GM19043 (cell line): ENCODE data around the gene CASZ1.

ENCODE experiments used
- ATAC-seq: cut with Tn5 transposase; IDR thresholded peaks from one replicate; pipeline ENCODE4 v1.9.1; 2021; ENCODE audit warnings: low read depth; ENCODE audit not compliant: unreplicated experiment

CASZ1 gene, protein sequence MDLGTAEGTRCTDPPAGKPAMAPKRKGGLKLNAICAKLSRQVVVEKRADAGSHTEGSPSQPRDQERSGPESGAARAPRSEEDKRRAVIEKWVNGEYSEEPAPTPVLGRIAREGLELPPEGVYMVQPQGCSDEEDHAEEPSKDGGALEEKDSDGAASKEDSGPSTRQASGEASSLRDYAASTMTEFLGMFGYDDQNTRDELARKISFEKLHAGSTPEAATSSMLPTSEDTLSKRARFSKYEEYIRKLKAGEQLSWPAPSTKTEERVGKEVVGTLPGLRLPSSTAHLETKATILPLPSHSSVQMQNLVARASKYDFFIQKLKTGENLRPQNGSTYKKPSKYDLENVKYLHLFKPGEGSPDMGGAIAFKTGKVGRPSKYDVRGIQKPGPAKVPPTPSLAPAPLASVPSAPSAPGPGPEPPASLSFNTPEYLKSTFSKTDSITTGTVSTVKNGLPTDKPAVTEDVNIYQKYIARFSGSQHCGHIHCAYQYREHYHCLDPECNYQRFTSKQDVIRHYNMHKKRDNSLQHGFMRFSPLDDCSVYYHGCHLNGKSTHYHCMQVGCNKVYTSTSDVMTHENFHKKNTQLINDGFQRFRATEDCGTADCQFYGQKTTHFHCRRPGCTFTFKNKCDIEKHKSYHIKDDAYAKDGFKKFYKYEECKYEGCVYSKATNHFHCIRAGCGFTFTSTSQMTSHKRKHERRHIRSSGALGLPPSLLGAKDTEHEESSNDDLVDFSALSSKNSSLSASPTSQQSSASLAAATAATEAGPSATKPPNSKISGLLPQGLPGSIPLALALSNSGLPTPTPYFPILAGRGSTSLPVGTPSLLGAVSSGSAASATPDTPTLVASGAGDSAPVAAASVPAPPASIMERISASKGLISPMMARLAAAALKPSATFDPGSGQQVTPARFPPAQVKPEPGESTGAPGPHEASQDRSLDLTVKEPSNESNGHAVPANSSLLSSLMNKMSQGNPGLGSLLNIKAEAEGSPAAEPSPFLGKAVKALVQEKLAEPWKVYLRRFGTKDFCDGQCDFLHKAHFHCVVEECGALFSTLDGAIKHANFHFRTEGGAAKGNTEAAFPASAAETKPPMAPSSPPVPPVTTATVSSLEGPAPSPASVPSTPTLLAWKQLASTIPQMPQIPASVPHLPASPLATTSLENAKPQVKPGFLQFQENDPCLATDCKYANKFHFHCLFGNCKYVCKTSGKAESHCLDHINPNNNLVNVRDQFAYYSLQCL (N-terminal part only)

DNA sequence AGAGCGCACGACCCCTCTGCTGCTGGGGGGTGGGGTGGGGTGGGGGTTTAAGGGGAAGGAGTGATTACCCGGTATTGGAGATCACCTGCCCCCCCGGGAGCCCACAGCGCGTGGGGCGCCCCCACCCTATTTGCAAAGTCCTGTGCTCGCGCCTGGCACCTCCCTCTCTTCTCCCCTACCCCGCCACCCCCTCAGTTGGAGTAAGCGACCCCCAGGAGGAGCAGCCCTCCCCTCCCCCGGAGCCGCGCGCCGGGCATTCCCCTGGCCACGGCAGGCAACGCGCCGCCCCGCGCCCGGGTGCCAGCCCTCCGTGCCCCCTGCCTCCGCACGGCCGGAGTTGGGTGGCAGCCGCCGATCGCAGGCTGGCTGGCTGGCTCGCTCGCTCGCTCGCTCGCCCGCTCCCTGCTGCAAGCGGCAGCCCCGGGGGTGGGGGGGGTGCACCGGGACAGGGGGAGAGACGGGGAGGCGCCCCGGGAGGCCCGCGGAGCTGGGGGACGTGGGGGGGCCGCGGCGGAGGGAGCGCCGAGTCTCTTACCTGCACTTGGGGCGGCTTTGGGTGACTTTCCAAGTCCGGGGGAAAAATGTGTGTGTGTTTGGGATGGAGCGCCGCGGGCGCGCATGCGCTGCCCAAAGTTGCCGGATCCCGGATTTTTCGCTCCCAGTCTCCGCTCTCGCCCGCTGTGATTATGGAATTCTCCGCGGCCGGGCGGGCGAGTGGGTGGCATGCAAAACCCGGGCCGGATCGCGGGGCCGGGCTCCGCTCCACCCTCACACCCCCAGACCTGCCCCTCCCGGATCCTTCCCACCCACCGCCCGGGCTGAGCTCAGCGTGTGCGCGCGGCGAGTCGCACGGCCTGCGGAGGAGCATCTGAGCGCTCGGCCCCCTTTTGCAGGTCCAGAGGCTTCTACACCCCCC lies at the start of gene CASZ1:
CASZ1 (minus strand) TSS at position 618 of the 916 bp plus-strand sequence. CDS start 102,757 bp downstream, outside the sequence.
- ATAC-seq: no peak

DNA sequence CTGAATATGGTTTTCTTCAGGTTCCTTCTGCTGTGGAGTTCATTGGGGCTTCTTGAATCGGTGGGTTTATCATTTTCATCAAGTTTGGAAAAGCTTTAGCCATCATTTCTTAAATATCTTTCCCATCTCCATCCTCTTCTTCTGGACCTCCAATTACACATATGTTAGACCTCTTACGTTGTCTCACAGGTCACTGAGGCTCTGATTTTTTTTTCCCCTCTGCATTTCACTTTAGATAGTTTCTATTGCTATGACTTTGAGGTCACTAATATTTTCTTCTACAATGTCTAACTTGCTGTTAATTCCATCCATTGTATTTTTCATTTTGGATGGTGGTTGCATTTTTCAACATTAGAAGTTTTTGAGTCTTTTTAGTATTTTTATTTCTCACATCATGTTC lies 47.3 kb upstream of the CASZ1 start:
- ATAC-seq: no peak

DNA sequence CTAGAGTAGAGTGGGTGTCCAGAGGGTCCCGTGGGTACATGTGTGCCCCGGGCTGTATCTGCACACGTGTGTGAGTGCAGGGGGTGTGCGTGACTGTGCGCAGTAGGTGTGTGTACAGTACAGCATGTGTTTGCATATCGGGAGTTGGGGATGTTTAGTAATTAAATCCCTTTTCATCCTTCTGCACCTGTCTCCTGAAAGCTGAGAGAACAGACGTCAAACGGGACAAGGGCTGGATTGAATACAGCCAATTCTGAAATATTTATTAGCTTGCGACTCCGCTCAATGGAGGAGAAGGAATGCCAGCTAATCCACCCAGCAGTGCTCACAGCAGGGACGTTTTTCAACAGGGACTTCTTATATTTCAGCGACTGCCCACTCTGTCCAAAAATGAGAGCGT lies 44.7 kb upstream of the CASZ1 start:
- ATAC-seq: no peak

DNA sequence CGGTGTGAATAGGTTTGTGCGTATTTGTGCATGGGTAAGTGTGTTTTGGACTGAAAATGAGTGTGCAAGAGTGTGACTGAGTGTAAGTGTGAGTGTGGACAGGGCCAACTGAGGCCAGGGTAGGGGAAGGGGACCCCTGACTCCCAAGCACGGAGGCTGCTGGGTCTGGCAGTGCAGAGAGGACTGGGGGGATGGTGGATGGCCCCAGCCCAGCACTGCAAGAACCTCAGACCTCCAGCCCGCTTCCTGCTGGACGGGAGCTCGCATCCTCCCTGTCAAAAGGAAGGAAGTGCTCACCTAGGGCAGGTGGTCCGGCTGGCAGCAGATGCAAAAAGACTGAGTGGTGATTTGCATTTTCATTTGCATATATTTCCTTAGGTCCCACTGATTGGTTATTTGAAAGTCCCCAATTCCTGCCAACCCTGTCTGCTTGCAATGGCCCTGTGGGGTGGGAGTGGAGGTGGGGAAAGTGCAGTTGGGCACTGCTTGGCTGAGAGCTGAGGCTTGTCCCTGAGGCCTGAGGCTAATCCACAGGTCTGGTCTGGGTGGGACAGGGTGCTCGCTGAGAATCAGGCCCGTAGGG lies 42.8 kb upstream of the CASZ1 start:
- ATAC-seq: no peak

DNA sequence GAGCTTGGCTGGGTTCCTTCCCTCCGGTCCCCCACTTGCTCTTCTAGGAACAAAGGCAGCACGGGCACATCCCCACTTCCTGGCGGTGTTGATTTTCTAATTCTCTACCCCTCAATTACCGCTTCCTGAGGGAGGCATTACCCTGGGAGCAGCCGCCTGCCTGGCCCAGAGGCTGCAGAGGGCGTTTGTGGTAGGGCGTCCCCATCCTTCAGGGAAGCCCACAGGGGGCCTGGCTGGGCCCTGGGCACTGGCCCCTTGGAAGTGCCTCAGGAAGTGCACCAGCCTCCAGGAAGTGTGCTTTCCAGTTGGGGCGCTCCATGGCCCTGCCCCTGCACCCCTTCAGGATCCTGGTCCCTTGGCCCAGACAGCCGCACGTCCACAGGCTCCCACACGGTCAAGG lies 42.1 kb upstream of the CASZ1 start:
- no peak for ATAC-seq

DNA sequence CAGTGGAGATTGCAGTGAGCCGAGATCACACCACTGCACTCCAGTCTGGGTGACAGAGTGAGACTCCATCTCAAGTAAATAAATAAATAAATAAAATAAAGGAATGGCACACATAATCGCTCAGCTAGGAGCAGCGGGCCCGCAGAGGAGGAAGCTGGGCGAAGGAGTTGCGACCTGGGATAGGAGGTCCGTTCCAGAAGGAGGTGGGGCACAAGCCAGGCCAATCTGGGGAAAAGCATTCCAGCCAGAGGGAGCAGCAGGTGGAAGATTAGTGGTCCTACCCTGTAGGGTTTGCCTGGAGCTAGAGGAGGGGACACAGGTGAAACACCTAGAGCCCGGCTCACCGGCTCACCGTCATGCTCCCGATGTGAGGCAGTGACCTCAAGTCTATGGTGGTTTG lies 40.3 kb upstream of the CASZ1 start:
- ATAC-seq: no peak

DNA sequence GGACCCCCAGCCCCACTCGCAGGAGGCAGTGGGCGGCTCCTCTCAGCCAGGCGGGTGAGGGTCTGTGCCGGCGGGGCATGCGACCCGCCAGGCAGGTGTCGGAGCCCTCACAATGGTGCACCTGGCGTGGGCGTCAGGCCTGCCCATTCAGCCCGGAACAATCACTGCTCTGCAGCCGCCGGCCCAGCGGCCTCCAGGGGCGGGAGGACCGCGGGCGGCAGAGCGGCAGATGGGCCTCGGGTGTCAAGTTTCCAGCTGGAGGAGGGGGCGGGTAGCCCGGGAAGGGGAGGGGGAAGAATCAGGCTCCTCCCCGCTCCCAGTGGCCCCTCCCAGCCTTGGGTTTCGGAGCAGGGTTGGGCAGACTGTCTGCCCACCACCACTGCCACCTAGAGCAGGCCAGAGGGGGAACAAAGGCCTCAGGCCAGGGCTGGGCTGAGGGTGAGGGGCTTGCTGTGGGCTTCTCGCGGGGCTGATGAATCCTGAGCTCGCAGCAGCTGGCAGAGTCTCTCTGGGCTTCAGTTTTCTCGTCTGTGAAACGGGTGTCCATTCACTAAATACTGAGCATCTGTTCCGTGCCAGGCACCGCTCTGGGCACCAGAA lies 39.5 kb upstream of the CASZ1 start:
- ATAC-seq: no peak

DNA sequence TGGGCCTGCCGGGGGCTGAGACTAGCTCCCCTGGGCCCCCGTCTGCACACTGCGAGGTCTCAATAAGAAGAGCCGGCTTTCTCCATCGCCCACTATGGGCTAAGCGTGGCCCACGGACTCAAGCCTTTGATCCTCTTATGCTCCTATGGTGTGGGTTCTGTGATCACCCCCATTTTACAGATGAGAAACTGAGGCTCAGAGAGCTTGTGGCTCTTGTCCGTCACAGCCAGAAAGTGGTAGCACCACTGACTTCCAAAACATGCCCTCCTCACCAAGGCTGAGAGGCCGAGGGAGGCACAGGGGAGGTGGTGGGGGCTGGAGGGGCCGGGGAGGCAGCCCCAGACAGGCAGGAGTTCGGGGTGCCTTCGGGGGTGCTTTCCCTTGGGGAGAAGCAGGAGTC lies 39.0 kb upstream of the CASZ1 start:
- ATAC-seq: no peak

DNA sequence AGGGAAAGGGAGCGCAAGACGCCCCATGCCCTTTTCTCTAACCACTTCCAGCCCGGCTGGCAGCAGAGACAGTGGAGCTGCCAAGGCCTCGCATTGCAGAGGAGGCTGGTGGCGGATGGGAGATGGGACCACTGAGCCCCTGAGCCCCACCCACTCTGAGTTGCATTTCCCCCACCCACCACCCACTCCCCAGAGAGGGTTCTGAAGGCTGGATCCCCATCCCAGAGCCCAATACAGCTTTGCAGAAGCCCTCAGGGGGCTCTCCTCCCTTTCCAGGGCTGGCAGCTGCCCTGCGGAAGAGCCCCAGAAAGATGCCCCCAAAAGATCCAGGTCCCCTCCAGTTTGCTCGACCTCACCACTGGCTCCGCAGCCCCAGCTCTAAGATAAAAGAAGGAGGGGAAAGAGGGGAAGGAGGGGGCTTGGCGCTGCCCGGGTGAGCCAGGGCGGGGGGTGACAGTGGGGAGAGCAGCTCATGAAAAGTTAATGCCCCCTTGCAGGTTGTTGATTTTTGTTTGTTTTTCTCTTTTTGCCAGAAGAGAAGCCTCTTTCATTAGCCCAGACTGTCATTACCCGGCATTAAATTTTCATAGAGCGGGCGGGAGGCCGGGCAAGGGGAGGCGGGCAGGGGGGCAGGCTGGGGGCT lies 38.4 kb upstream of the CASZ1 start:
- no peak for ATAC-seq

DNA sequence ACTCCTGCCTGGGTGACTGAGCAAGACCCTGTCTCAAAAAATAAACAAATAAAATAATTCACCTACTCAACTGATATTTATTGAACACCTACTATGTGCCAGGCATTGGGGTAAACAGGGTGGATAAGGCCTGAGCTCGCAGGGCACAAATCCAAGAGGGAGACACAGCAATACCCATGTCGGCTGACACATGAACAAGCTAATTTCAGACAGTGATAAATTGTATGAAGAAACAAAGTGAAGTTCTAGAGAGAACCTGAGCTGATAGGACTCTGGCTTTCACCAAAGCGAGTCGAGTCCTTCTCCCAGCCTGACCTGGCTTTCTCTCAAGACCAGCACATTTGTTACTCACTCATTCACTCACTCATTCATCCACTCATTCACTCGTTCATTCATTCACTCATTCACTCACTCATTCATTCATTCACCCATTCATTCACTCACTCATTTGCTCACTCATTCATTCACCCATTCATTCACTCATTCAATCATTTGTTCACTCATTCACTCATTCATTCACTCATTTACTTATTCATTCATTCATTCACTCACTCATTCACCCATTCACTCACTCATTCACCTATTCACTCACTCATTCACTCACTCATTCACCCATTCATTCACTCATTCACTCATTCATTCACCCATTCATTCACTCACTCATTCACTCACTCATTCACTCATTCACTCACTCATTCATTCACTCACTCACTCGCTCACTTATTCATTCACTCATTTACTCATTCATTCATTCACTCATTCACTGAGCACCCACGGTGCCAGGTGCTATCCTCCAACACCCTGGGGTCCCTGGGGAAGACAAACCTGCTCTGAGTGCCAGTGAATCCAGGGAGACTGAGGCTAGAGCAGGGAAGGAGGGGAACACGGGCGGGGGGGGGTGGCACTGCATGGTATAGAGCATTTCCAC lies 37.4 kb upstream of the CASZ1 start:
- ATAC-seq: no peak

DNA sequence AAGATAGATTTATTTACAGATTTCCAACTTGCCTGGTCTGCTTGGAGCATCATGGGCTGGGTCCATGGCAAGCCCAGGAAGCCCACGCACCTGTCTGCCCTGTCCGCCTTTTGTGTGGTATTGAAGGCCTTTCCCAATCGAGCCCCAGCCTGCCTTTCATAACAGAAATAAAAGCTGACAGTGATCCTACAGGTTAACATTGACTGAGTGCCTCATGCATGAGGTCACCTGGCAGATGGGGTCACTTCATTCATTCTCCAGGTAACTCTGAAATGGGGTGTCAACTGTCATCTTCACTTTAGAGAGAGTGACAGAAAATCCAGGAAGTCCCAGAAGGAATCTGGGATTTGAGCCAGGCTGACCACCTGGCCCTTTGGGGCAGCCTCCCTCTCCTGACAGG lies 36.3 kb upstream of the CASZ1 start:
- no peak for ATAC-seq

DNA sequence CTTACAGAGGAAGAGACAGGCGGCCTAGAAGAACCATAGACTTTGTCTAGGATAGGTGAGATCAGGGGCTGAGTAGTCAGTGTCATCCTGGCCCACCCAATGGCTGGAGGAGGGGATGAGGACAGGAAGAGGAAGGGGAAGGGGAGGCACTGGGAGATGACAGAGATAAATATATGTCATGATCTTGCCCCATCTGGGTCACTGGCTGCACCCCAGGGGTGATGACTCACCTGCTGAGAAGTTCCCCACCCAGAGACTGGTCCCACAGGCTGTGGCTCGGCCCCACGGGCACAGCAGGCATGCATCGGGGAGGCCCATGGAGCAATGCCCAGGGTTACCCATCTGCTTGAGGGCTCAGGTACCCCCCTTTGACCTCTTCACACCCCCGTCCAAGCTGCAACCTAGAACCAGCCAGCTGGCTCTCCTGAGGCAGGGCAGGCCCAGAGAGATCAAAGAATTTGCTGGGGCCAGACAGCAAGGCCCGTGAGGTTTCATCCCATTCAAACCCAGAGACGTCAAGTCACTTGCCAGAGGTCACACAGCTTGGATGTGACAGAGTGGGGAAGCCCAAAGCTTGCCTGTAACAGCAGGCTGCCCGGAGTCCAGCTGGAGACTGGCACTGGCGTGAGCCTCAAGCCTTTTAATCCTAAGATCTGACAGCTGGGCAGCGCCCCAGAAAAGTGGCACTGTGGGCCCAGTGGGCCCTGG lies 34.7 kb upstream of the CASZ1 start:
- no peak for ATAC-seq

DNA sequence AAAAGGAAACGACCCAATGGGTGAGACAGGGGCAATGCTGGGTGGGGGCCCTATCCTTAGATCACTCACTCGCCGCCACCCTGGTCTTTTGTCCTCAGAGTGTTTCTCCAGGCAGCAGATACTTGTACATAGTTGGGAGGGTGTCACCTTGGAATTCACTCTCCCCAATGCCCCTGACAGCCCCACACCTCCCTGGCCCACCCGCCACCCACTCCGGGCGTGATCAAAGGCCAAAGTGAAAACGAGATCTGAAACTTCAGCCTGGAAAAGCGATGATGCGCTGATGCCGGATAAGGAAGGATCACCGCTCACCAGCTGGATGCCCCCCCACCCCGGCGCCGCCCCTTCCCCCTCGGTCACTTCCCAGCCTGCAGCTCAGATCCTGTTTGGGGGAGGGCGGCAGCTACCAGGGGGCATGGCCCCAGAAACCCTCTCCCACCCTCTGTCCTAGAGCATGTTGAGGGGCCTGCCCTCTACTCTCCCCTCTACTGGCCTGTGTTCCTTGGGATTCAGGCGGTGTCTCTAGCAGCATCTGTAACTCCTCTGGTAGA lies 33.6 kb upstream of the CASZ1 start:
- ATAC-seq: no peak

DNA sequence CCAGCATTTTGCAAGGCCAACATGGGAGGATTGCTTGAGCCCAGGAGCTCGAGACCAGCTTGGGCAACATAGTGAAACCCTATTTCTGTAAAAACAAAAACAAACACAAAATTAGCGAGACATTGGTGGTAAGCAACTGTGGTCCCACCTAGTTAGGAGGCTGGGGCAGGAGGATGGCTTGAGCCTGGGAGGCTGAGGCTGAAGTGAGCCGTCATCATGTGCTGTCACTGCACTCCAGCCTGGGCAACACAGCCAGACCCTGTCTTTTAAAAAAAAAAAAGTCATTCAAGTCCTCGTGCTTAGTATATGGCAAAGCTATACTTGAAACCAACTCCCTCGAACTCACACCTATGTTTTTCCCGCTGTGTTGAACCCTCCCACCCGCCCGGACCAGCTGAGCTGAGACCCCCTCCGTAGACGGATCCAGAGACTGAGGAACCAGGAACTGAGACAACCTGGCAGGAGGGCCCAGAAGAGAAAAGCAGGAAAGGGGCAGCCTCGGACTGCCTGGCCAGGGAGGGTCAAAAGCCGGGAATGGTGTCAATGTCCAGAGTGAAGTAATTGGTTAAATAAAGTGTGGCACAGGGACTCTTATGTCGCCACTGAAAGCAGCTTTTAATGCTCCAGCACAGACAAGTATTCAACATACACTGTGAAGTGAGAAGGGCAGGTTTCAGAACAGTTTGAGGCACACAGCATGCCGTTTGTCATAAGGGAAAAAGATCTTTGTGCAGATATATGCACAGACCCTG lies 32.8 kb upstream of the CASZ1 start:
- ATAC-seq: no peak

DNA sequence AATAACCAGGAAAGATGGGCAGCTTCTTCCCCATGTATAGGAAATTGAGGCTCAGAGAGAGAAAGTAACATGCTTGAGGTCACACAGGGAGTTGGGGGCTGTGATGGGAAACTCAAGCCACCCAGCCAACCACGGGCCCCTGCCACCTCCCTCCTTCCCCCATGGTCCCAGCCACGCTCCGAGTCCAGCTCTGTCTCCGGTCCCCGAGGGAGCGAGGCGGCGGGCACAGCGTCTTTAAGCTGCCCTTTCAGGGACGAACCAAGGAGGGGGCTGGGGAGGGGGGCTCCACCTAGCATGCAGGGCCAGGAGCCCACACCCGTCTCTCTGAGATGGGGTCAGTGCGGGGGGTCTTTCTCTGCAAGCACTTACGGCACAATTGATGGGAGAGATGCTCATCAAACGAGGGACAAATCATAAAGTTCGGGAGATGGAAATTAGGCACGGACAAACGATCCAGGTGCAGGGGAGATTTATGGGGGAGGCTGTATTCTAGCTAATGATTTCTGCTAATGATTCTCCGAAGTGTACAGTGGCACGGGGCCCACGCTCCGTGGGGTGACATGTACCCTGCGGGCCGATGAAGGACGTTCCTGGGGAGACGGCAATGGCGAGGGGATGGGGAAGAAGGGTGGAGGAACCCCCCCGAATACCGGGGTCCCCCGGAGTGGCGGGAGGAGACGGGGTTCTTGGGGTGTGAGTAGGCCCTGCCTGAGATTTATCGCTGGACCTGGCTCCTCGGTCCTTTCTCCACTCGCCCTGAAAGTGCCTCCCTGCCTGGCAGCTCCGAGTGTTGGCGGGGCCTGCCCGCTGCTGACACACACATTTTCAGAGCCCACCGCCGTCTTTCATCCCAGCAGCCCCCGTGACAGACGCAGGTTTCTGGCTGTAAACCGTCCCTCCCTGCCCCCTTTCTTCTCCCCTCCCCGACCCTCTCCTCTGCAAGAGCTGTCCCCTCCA lies 31.2 kb upstream of the CASZ1 start:
- ATAC-seq: no peak
